Lower leg skin (tissue), 4 donors: ENCODE data around the gene CNOT9. TPM values are rescaled to one million over a fixed set of nuclear protein-coding genes. Genes with fewer than 3 reads are reported as not detected.

Source experiments
- DNase-seq, 2 donors: peaks; one replicate each; pipeline ENCODE4 v3.0.0-alpha.2; 2019; ENCODE audit warnings: low spot score in 2 of 2
- H3K4me3 ChIP-seq: fragments of 200-600 bp; sonication (generic); 2 replicates; pipeline ENCODE4 v1.5.1; 2017; ENCODE audit warnings: mild to moderate bottlenecking, low read depth; ENCODE audit not compliant: poor library complexity, severe bottlenecking
- POLR2A ChIP-seq, 2 donors: fragments of 450-650 bp; IDR thresholded peaks; one replicate each; pipeline ENCODE4 v1.6.1; 2016 to 2017; ENCODE audit warnings: antibody characterized with exemption in 2 of 2, mild to moderate bottlenecking in 1 of 2, moderate library complexity in 1 of 2
- WGBS, 2 donors: methylation state at CpG; one replicate each; pipeline ENCODE4 v1.1.5; 2018; 5-methylcytosine and 5-hydroxymethylcytosine counted together
- intact Hi-C: fragments of 100-400 bp; cut with DNase I; formaldehyde crosslinking; loops from one replicate; pipeline ENCODE4 v1.15.0; 2023; ENCODE audit warnings: low total_unique reads
- total RNA-seq, 4 donors: library from RNA; depleted of rRNA; stranded (reverse); fragments of >200 nt; gene quantifications; one replicate each; pipeline ENCODE4 v1.1.0, GENCODE V29; 2016
- TF ChIP-seq, protein P1 (sequence below), 3 donors: fragments of 450-650 bp; IDR thresholded peaks; one replicate each; pipeline ENCODE4 v1.5.1; 2016; ENCODE audit warnings: antibody characterized with exemption in 3 of 3, mild to moderate bottlenecking in 3 of 3, moderate library complexity in 2 of 3

The CNOT9 gene
- total RNA-seq, 4 donors from 2014 or later = 30.1 to 39.1 (median 34.5) TPM

DNA sequence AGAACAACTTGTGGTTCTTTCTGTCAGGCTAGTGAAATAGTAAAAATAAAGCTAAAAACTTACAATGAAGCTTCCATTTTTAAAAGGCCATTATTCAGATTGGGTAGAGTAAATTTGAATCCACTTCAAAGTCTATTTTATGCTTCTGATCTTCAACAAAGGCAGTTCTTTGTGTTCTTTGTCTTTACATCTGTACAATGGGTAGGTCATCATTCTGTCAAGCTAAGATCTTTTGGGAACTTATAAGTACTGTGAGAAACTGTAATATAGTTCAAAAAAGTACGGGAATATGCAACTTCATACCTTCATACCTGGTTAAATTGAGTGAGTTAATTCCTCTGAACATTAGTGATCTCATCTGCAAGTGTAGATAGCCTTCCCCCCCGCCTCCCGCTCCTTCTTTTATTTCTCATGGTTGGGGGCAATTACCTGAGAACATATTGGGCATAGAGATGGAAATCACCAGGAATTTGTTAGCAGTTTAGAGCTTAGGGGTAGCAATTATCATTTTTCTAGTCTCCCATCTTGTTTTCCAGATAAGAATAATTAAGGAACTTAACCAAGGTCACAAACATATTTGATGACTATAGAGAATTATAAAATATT is 9.7 kb downstream of the CNOT9 start:
- no peak for DNase-seq
- intact Hi-C loops = no loop called here
- TF ChIP-seq POLR2A (IDR thresholded peaks at IDR 0.05) = no peak
- TF ChIP-seq, protein P1, sequence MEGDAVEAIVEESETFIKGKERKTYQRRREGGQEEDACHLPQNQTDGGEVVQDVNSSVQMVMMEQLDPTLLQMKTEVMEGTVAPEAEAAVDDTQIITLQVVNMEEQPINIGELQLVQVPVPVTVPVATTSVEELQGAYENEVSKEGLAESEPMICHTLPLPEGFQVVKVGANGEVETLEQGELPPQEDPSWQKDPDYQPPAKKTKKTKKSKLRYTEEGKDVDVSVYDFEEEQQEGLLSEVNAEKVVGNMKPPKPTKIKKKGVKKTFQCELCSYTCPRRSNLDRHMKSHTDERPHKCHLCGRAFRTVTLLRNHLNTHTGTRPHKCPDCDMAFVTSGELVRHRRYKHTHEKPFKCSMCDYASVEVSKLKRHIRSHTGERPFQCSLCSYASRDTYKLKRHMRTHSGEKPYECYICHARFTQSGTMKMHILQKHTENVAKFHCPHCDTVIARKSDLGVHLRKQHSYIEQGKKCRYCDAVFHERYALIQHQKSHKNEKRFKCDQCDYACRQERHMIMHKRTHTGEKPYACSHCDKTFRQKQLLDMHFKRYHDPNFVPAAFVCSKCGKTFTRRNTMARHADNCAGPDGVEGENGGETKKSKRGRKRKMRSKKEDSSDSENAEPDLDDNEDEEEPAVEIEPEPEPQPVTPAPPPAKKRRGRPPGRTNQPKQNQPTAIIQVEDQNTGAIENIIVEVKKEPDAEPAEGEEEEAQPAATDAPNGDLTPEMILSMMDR (IDR thresholded peaks at IDR 0.05) = no peak
- no peak overlapping the region for H3K4me3 ChIP-seq
- 94 to 96% methylated on average over 3 of the region's 3 CpGs for WGBS, 2 donors

DNA sequence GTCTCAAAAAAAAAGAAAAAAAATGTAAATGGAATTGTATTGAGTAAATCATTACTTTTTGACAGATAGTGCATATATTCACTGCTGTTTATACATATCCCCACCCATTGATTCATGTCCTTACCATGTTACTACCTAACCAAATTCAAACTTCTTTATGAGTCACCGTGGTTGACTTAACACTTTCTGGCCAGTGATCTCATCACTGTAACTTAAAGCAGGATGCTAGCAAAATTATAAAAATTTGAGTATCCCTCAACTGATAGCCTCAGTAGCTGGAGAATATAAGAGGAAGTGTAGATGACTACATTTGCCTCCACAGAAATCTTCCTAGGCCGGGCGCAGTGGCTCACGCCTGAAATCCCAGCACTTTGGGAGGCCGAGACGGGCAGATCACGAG is 13.4 kb downstream of the CNOT9 start:
- WGBS, 2 donors = 88 to 94% methylated on average over 7 of the region's 7 CpGs
- no peak for TF ChIP-seq POLR2A (IDR thresholded peaks at IDR 0.05)
- TF ChIP-seq, protein P1 (IDR thresholded peaks at IDR 0.05) = no peak
- intact Hi-C loops = no loop called here
- DNase-seq = no peak
- no peak overlapping the region for H3K4me3 ChIP-seq

DNA sequence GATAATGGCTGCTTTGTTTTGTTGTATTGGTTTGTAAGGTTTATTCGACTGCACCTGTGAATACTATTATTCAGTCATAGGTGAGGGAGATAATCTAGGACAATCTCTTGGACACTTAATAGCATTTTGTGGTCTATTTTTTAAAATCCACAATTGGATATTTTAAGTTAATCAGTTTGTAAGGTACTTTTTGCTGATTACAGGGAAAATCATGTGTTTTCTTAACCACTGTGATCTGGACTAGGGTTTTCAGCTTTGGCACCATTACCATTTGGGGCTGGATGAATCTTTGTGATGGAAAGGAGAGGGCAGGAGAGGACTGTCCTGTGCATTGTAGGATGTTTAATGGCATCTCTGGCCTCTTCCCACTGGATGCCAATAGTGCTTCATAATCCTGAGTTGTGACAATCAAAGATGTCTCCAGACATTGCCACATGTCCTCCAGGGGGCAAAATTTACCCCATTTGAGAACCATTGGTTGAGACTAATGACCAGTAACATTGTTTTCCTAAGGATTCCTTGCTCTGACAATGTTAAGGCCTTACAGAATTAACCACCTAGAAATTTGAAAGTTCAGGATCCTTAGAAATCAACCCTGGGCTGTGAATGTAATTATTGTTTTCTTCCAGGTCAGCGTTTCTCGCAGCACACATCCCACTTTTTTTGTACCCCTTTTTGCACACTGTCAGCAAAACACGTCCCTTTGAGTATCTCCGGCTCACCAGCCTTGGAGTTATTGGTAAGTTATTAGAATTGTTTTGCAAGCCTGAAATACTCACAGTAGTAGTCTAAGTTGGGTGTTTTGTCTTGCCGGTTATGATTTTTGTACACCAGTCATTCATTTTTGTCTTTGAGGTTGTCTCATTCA is 15.6 kb downstream of the CNOT9 start:
- TF ChIP-seq, protein P1 (IDR thresholded peaks at IDR 0.05) = no peak
- no peak for TF ChIP-seq POLR2A (IDR thresholded peaks at IDR 0.05)
- DNase-seq = no peak
- WGBS, 2 donors = 92 to 93% methylated on average over 6 of the region's 6 CpGs

DNA sequence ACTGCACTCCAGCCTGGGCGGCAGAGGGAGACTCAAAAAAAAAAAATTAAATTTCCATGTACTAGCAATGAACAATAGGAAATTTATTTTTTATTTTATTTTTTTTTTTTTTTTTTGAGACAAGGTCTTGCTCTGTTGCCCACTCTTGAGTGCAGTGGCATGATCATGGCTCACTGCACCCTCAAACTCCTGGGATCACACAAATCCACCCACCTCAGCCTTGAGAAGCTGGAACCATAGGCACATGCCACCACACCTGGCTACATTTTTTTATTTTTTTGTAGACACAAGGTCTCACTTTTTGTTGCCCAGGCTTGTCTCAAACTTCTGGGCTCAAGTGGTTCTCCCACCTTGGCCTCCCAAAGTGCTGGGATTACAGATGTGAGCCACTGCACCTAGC is 16.9 kb downstream of the CNOT9 start:
- no peak for DNase-seq
- H3K4me3 ChIP-seq = no peak overlapping the region
- intact Hi-C loops = no loop called here
- TF ChIP-seq POLR2A (IDR thresholded peaks at IDR 0.05) = no peak
- TF ChIP-seq, protein P1 (IDR thresholded peaks at IDR 0.05) = no peak
- 93 to 100% methylated on average over 1 of the region's 1 CpG for WGBS, 2 donors

More for the DNA sequence above, 15.6 kb downstream of the CNOT9 start:
- intact Hi-C loops = no loop called here
- no peak overlapping the region for H3K4me3 ChIP-seq

DNA sequence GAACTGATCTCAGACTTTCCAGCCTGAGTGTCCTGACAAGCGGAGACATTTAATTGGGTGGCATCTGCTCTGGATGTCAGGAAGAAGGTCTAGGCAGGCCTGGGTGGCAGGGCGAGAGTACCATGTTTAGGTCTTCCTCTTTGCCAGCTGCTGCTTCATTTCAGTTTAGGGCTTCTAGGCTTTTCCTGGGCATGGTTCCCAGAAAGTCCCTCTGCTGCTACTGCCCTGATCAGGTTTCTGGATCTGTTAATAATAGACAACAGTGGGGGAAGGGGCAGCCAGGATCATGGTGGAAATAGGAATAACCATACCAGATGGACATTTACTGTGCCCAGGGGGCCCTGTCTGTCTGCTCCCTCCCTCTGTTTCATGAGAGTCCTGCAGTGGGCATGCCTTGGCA is 36.8 kb downstream of the CNOT9 start:
- intact Hi-C loops = no loop called here
- no peak for TF ChIP-seq POLR2A (IDR thresholded peaks at IDR 0.05)
- TF ChIP-seq, protein P1 (IDR thresholded peaks at IDR 0.05) = no peak
- WGBS, 2 donors = 71 to 73% methylated on average over 2 of the region's 2 CpGs
- no peak overlapping the region for H3K4me3 ChIP-seq
- DNase-seq = no peak
